ENCODE measurements around the gene NRF1.

DNA sequence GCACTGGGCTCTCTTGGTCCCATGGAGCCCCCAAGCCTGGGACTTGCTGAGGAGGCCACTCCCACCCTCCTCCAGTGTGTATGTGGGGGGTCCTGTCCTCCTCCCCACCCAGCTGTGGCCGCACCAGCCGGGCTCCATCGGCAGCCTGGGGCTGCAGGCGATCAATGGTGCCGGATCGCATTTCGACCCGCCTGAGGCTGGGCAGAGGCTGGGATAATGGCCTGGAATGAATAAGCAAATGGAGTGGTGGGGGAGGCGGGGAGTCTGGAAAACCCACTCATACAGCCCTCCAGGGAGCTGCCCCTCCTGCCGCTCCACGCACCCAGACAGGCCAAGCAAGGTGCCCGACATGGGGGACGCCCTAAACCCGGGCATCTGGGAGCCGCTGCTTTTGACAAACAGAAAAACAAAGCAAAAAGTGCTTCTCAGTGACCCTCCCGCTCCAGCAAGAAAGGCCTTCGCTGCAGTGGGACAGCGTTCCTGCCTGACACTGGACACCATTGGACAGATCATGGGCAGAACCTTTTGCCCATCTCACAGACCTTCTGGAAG, 160.5 kb downstream of the NRF1 start:
- TF ChIP-seq SOX5 (CRISPR knock-in tag; IDR thresholded peaks at IDR 0.05; ENCODE audit: borderline replicate concordance) (no peak), ASH2L (IDR thresholded peaks at IDR 0.05; ENCODE audit: insufficient read length, low read depth, low read length) (no peak), MAZ (IDR thresholded peaks at IDR 0.05; ENCODE audit: borderline replicate concordance, low read depth, low read length) (no peak), MAZ (CRISPR knock-in tag; IDR thresholded peaks at IDR 0.05; ENCODE audit: low read depth) (no peak), MAFK (conservative IDR thresholded peaks at IDR 0.05 in 1 of 2, IDR thresholded peaks at IDR 0.05 in 1 of 2; ENCODE audit: low read length in 2 of 2) (no peak), RBM22 (optimal IDR thresholded peaks at IDR 0.05; ENCODE audit: low read length) (no peak), JUND (CRISPR knock-in tag; IDR thresholded peaks at IDR 0.05) (no peak), ONECUT2 (CRISPR knock-in tag; IDR thresholded peaks at IDR 0.05) (no peak), ZFP41 (CRISPR knock-in tag; IDR thresholded peaks at IDR 0.05; ENCODE audit: borderline replicate concordance) (no peak), GABPA (IDR thresholded peaks at IDR 0.05; ENCODE audit: low read depth, low read length) (no peak), GABPA (CRISPR knock-in tag; IDR thresholded peaks at IDR 0.05; ENCODE audit: low read depth) (no peak)
- TF ChIP-seq, protein P1, sequence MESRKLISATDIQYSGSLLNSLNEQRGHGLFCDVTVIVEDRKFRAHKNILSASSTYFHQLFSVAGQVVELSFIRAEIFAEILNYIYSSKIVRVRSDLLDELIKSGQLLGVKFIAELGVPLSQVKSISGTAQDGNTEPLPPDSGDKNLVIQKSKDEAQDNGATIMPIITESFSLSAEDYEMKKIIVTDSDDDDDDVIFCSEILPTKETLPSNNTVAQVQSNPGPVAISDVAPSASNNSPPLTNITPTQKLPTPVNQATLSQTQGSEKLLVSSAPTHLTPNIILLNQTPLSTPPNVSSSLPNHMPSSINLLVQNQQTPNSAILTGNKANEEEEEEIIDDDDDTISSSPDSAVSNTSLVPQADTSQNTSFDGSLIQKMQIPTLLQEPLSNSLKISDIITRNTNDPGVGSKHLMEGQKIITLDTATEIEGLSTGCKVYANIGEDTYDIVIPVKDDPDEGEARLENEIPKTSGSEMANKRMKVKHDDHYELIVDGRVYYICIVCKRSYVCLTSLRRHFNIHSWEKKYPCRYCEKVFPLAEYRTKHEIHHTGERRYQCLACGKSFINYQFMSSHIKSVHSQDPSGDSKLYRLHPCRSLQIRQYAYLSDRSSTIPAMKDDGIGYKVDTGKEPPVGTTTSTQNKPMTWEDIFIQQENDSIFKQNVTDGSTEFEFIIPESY (CRISPR knock-in tag; IDR thresholded peaks at IDR 0.05): no peak
